Measurements from ENCODE around the gene FOXL2NB. TPM values are rescaled to one million over a fixed set of nuclear protein-coding genes. Genes with fewer than 3 reads are reported as not detected.

FOXL2NB gene
- total and polyA plus RNA-seq, 2 of the 13 experiments (the other 11 are each of a cell fraction or from before 2014, with no cell fraction given): not detected

DNA sequence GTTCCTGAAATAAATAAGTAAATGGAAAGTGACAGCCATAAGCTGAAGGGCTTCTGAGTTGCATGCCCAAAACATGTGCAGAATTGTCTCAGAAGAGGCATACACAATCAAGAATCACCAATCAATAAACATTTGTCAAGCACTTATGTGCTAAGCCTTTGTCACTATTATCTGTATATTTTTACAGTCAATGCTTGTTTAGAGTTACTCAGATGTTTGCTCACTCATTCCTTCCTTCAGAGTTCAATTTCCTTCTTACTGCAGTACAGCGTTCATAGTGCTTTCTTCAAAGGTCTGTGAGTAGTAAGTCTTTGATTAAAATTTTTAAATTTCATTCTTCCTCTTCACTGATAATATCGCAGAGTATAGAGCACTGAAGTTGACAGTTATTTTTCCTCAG is 17.2 kb downstream of the FOXL2NB start:
- H3K79me2 ChIP-seq (ENCODE audit: insufficient read depth, low read length): no peaks in the 10 kb centered on the region
- ChIA-PET POLR2A (no interaction called here), CTCF (ENCODE audit: low intra/inter-chr PET ratio, low total read pairs) (no interaction called here)
- peaks cover 2 to 32% of the 10 kb centered on the region in 2 experiments; a peak in 4 of 5 replicates for H3K27me3 ChIP-seq (ENCODE audit: control insufficient read depth in 1 of 2, insufficient read depth in 2 of 2, low read length in 2 of 2)
- DNase-seq (ENCODE audit: low spot score) (no peak), ATAC-seq (no peak), FAIRE-seq (no peak)
- 23% methylated on average over 2 of the region's 2 CpGs for WGBS (ENCODE audit: low lambda C conversion rate)
- TF ChIP-seq ATRX (CRISPR knock-in tag; IDR thresholded peaks at IDR 0.05; ENCODE audit: borderline replicate concordance) (no peak), ZNF644 (CRISPR knock-in tag; IDR thresholded peaks at IDR 0.05; ENCODE audit: low read depth) (no peak)
- TF ChIP-seq, protein P1, sequence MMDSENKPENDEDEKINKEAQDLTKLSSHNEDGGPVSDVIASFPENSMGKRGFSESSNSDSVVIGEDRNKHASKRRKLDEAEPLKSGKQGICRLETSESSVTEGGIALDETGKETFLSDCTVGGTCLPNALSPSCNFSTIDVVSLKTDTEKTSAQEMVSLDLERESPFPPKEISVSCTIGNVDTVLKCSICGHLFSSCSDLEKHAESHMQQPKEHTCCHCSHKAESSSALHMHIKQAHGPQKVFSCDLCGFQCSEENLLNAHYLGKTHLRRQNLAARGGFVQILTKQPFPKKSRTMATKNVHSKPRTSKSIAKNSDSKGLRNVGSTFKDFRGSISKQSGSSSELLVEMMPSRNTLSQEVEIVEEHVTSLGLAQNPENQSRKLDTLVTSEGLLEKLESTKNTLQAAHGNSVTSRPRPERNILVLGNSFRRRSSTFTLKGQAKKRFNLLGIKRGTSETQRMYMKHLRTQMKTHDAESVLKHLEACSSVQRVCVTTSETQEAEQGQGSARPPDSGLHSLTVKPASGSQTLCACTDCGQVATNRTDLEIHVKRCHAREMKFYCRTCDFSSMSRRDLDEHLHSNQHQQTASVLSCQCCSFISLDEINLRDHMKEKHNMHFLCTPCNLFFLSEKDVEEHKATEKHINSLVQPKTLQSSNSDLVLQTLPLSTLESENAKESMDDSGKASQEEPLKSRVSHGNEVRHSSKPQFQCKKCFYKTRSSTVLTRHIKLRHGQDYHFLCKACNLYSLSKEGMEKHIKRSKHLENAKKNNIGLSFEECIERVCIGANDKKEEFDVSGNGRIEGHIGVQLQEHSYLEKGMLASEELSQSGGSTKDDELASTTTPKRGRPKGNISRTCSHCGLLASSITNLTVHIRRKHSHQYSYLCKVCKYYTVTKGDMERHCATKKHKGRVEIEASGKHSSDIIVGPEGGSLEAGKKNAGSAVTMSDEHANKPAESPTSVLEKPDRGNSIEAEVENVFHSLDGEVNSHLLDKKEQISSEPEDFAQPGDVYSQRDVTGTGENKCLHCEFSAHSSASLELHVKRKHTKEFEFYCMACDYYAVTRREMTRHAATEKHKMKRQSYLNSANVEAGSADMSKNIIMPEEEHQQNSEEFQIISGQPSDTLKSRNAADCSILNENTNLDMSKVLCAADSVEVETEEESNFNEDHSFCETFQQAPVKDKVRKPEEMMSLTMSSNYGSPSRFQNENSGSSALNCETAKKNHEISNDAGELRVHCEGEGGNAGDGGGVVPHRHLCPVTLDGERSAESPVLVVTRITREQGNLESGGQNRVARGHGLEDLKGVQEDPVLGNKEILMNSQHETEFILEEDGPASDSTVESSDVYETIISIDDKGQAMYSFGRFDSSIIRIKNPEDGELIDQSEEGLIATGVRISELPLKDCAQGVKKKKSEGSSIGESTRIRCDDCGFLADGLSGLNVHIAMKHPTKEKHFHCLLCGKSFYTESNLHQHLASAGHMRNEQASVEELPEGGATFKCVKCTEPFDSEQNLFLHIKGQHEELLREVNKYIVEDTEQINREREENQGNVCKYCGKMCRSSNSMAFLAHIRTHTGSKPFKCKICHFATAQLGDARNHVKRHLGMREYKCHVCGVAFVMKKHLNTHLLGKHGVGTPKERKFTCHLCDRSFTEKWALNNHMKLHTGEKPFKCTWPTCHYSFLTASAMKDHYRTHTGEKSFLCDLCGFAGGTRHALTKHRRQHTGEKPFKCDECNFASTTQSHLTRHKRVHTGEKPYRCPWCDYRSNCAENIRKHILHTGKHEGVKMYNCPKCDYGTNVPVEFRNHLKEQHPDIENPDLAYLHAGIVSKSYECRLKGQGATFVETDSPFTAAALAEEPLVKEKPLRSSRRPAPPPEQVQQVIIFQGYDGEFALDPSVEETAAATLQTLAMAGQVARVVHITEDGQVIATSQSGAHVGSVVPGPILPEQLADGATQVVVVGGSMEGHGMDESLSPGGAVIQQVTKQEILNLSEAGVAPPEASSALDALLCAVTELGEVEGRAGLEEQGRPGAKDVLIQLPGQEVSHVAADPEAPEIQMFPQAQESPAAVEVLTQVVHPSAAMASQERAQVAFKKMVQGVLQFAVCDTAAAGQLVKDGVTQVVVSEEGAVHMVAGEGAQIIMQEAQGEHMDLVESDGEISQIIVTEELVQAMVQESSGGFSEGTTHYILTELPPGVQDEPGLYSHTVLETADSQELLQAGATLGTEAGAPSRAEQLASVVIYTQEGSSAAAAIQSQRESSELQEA (CRISPR knock-in tag; IDR thresholded peaks at IDR 0.05; ENCODE audit: not compliant biosample characterization): no peak
- H3K4me3 ChIP-seq (replicated peaks in 1 of 3; ENCODE audit: insufficient read depth in 1 of 3, low read depth in 2 of 3, low read length in 3 of 3): no peak overlapping the region
- intact Hi-C loops (cut with micrococcal nuclease; ENCODE audit: unreplicated experiment) (no loop called here), in situ Hi-C loops (cut with HindIII; ENCODE audit: extremely low pct_ligation_motif_present, low pct_unique_long_range_greater_than_20kb) (no loop called here)
- no peak overlapping the region for H3K9ac ChIP-seq (ENCODE audit: insufficient read depth, low read depth, low read length)
- H3K9me3 ChIP-seq (ENCODE audit: low read length): no peaks in the 10 kb centered on the region
- BruUV-seq (replicated peaks): no TSS peak
- H3K4me1 ChIP-seq (ENCODE audit: insufficient read depth, low read length): 0 out of 2 replicates have a peak, but pooled peaks cover 12% of the 10 kb centered on the region
- H3K27ac ChIP-seq (ENCODE audit: extremely low read length, insufficient read depth, low read length): no peak overlapping the region
- no peaks in the 10 kb centered on the region for H4K20me1 ChIP-seq (ENCODE audit: insufficient read depth, low read length)
- no peaks in the 10 kb centered on the region for H3K36me3 ChIP-seq (replicated peaks in 1 of 2; ENCODE audit: control insufficient read depth in 1 of 2, insufficient read depth in 2 of 2, low read length in 2 of 2)
- no peak overlapping the region for H3K4me2 ChIP-seq (ENCODE audit: low read depth, low read length)
- H2AFZ ChIP-seq (ENCODE audit: low read length): no peak overlapping the region

Measured in HepG2 (cell line).